ENCODE data around the gene PGAP1. TPM values are rescaled to one million over a fixed set of nuclear protein-coding genes. Genes with fewer than 3 reads are reported as not detected.

PGAP1 gene
- total and polyA plus RNA-seq, 10 of the 15 experiments (the other 5 are each of a cell fraction or from before 2014, with no cell fraction given), result 0.75 to 4.7 (median 3.0) TPM

GRCh38 chr2:196971574-196972279, 45.2 kb upstream of the PGAP1 start:
- Histone ChIP-seq H3K4me1 (ENCODE audit: control insufficient read depth, insufficient read depth, low read length) (no peaks in the 10 kb centered on the region), H3K27ac (ENCODE audit: control insufficient read depth, insufficient read depth) (no peak overlapping the region), H3K4me3 (no peak overlapping the region), H3K9ac (ENCODE audit: control insufficient read depth, insufficient read depth, low read length) (no peak overlapping the region), H3K36me3 (ENCODE audit: control insufficient read depth in 2 of 2, insufficient read depth in 2 of 2, low read length in 1 of 2) (no peaks in the 10 kb centered on the region), H3K27me3 (replicated peaks in 1 of 2; ENCODE audit: control insufficient read depth in 2 of 2, insufficient read depth in 2 of 2, low read length in 1 of 2) (no peaks in the 10 kb centered on the region), H3K4me2 (ENCODE audit: control insufficient read depth, insufficient read depth) (no peak overlapping the region), H2AFZ (ENCODE audit: control insufficient read depth, low read depth, low read length) (no peak overlapping the region), H3K9me3 (replicated peaks; ENCODE audit: control insufficient read depth, insufficient read depth, low read length) (no peaks in the 10 kb centered on the region; the same call in 2 of the 3 replicates), H4K20me1 (ENCODE audit: control insufficient read depth, insufficient read depth) (no peaks in the 10 kb centered on the region), H3K79me2 (ENCODE audit: control insufficient read depth, insufficient read depth, low read length) (no peaks in the 10 kb centered on the region)
- CTCF ChIA-PET, result no interaction called here
- POLR2A ChIA-PET, result no interaction called here
- ATAC-seq (no peak; the same call in 2 of the 3 replicates), FAIRE-seq (no peak), DNase-seq (ENCODE audit: low read depth, low spot score) (no peak)
- in situ Hi-C loops (cut with MboI), result no loop called here
- intact Hi-C loops (cut with micrococcal nuclease; ENCODE audit: unreplicated experiment), result no loop called here
- no TSS peak for BruUV-seq (replicated peaks)
- SMC1A ChIA-PET (ENCODE audit: uncharacterized antibody, unreplicated experiment), result no interaction called here
- RAD21 ChIA-PET (ENCODE audit: unreplicated experiment), result no interaction called here
- 32% methylated on average over 3 of the region's 3 CpGs for WGBS (ENCODE audit: insufficient coverage, insufficient replicate concordance, low lambda C conversion rate, missing lambda C conversion rate)
- TF ChIP-seq ZNF217 (IDR thresholded peaks at IDR 0.05), result no peak
- no peak for TF ChIP-seq NR2C2 (IDR thresholded peaks at IDR 0.05; ENCODE audit: borderline replicate concordance, control insufficient read depth, insufficient read length, low read depth)
- no peak for TF ChIP-seq CEBPB (IDR thresholded peaks at IDR 0.05; ENCODE audit: borderline replicate concordance in 1 of 2, low read depth in 2 of 2, low read length in 2 of 2)
- no peak for TF ChIP-seq E4F1 (IDR thresholded peaks at IDR 0.05; ENCODE audit: borderline replicate concordance, partially characterized antibody)
- no peak for TF ChIP-seq BCLAF1 (IDR thresholded peaks at IDR 0.05)
- TF ChIP-seq ZBTB4 (CRISPR knock-in tag; IDR thresholded peaks at IDR 0.05), result no peak
- no peak for TF ChIP-seq SMAD1 (IDR thresholded peaks at IDR 0.05; ENCODE audit: low read depth, partially characterized antibody)
- TF ChIP-seq ZBTB11 (CRISPR knock-in tag; IDR thresholded peaks at IDR 0.05), result no peak
- TF ChIP-seq YY1 (IDR thresholded peaks at IDR 0.05; ENCODE audit: low read depth, low read length), result no peak
- no peak for TF ChIP-seq MXI1 (IDR thresholded peaks at IDR 0.05; ENCODE audit: low read depth, low read length)

Measured in GM12878 (cell line).